ENCODE measurements around the gene CFAP100.

The CFAP100 gene

DNA sequence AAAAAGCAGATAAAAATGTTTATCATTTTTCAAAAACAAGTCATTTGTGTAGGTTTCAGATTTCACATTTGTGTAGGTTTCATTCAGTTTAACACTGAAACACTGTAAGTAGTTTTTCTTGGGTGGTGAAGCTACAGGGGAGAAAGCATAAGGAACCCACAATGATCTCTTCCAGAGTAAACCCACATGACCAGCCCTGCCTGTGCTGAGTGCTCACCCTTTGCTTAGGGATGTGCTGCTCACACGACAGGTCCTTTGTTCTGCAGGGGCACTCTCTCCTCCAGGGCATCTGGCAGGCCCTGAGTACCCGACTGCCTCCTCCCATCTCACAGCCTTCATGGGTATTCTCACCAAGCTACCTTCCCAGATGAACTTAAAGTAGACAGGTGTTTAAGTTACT lies 52.1 kb downstream of the CFAP100 start:
- no peak for DNase-seq

DNA sequence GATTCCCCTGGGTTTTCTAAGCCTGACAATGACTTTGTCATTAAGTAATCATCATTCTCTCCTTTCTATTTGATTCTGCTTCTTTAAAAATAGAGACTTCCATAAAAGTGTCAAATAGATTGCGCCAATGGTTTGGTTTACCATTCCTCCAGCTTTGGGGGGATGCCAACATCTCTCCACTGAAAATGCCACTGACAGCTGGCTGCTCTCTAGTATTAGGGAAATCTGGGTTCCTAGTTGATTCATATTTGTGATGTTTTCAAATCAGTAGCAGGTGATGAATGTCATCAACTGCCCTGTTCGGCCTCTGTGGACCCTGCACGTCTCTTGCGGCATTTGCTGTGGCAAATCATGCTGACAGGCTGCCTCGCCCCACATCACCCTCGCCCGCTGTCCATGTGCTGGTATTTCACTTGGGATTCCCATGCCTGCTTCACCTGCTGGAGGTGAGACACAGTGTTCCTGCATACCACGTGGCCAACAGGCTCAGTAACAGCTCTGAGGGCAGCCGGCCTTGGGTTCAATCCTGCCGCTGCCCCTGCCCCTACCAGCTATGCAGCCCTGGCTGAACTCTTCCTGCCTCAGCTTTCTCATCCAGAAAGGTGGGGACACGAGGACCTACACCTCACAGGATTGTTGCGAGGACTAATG lies 52.9 kb downstream of the CFAP100 start:
- no peak for DNase-seq

DNA sequence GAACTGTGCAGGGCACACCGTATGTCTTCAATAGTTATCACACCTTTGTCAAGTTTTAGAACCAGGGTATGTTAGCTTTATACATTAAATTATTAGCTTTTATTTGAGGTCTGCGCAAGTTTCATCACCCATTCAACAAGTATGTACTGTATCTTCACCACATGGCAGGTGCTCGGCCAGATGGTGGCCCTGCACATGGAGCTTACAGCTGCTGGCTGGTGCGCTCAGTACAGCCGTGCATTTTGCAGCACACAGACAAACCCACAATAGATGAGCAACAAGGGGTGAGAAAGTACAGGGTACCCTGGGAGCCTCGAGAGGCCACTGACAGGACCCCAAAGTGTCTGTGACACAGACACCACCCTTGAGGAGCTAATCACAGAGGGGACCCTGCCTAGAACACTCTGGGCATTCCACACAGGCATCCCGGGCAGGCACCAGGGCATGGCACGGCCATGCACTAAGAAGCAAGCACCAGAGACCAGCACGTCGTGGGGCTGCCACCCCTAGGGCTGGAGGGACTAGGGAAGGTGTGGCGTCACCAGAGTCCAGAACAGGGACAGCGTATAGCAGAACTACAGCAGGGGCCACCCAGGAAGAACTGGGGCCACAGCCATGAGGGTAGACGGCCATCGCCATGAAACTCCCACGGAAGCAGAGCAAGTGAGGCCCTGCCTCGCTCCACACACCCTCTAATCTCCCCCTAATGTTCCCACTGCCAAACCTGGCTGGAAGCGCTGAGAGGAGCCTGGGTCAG lies 53.6 kb downstream of the CFAP100 start:
- DNase-seq: no peak

DNA sequence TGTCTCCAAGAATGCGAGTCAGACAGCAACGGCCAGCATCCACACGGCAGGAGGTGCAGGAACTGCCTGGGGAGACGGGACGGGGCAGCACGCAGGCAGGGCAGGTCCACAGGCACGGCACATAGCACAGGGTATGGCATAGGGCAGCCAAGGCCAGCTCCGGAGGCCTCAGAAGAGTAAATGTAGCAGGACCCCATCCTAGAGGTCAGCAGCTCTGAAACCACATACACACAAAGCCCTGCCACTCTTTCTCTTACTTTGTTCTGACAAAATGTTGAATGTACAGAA lies 54.1 kb downstream of the CFAP100 start:
- DNase-seq: no peak

DNA sequence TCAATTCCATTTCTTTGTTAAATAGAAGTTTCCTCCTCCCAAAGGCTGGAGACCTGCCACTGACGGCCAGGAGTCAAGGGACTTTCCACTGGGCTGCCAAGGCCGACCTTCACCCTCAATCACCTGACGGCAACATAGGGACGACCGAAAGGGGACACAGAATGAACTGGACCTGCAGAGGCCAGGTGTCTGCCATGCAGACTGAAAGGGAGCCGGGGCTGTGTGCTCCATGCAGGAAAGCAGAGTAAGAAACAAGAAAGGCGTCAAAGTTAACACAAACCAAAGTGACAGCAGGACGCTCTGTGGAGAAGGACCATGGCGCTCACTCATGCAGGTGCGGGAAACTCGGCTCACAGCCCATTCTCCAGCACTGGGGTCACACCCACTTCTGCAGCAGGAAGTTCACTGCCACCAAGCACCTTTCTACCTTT lies 54.9 kb downstream of the CFAP100 start:
- no peak for DNase-seq

DNA sequence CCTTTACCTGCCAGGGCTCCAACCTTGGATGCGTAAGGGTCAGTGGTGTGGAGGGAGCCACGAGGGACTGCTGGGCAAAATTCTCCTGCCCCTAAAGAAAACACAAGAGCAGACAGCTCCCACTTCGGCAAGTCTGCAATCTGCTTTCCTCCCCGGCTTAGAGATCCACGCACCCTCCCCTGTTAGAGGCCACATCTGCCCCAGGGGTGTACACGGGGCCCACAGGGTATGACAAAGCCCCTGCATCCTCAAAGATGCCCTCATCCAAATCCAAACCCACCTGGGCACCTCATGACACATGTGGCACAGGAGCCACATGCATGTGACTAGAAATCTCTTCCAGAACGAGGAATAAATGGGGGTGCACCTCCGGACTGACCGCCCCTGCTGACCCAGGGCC lies 55.5 kb downstream of the CFAP100 start:
- no peak for DNase-seq

DNA sequence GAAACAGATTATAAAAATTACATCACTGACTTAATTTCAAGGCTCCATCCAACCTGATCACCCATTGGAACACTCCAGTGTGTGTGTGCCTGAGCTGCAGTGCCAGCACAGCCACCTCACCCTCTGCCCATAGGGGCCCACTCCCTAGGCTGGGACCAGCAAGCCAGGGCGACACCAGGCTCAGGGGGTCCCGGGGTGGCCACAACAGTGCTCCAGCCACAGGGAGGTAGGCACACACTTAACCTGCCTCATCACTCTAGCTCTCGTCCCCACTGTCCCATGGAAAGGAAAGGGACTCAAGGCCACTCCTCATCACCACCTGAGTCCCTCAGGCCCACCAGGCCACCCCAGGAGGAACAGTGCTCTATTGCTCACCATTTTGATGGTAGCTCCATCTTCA lies 56.0 kb downstream of the CFAP100 start:
- no peak for DNase-seq

DNA sequence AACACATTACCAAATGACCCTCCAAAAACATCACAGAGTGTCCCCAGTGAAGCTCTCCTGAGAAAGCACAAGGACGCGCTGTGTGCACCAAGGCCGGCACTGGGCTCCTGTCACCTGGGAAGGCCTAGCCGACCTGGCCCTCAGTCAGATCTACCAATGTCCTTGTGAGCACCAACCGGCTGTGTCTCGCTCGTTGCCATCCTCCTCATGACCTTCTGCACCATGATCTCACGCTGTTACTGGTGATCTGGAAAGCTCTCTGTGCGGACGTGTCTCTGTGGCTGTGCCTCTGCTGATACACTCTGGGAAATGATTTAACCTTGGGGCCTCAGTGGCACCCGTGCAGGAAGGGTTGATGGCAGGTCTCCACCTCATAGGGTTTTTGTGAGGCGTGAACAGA lies 56.8 kb downstream of the CFAP100 start:
- no peak for DNase-seq

DNA sequence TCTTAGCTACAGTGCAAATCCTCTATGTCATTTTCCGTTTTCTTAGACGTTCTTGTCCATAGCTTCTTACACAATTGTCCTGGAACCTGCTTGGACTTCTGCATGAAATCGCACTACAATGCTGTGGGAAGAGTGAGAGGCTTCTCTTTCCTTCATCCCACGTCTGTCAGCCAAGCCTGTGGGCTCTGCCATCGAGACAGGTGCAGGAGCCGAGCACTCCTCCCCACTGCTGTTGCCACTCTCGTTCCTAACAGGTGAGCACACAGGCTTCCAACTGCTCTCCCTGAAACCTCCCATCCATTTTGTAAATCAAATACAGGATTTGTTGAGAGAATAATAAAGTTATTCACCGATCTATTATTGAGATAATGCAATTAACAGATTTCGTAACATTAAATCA lies 57.5 kb downstream of the CFAP100 start:
- DNase-seq: no peak

DNA sequence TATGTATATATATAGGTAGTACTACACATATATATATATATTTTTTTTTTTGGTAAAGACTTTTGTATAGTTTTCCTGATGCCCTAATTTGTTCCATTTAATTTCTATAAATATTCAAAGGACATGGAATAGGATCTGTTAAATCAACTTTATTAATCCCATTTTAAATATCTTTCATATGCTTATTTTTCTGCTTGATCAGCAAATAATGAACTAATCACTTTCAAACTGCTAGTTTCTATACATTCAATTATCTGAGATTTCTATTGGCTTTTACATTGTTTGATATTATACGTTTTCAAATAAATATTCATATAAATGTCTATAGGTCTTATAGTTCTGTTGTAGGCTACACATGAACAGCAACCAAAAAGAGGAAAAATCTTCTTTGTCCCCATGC lies 59.3 kb downstream of the CFAP100 start:
- no peak for DNase-seq

DNA sequence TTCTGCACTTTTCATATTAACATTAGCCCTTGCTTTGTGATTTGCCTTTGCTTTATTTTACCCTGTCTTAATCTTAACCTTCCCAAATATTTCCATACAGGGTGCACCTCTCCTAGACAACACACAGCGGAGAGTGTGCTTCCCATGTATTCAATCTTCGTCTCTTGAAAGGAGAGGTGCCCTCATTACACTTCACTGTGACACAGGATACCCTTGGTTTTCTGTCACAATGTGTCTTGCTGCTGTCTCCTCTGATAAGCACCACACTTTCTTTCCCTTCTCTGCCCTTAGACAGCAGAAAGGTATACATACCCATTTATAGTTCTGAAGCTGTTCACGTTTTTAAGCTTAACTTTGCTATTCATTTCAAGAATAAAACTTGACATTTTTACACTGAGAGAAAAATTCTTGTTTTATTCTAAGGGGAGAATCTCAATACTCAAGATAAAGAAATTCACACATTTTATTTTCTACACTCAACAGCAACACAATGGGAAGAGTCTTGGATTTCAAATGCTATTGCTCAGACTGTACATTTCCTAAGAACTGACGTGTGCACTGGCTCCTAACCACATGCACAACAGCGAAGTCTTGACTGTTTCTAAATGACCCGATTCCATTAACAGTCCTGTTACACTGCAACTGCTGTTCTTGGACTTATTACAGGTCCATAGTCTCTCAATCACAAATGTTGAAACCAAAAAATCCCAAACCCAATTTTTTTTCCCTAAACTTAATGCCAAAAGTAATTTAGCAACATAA lies 59.9 kb downstream of the CFAP100 start:
- DNase-seq: no peak

DNA sequence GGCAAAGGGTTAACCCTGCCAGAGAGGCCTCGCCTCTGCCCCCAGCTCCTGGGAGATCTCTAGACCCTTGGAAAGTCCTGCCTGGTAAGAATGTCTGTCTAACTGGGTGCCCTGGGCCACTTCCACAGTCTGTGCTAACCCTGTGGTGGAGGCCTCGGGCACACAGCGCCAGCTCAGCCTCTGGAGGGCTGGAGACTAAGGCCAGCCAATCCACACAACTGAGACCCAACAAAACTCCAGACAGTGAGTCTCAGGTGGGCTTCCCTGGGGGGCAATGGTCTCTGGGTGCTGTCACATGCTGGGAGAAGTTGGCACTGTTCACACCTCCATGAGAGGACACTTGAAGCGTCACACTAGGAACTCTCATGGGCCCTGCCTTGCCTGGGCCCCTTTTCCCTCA lies 61.5 kb downstream of the CFAP100 start:
- DNase-seq: no peak

DNA sequence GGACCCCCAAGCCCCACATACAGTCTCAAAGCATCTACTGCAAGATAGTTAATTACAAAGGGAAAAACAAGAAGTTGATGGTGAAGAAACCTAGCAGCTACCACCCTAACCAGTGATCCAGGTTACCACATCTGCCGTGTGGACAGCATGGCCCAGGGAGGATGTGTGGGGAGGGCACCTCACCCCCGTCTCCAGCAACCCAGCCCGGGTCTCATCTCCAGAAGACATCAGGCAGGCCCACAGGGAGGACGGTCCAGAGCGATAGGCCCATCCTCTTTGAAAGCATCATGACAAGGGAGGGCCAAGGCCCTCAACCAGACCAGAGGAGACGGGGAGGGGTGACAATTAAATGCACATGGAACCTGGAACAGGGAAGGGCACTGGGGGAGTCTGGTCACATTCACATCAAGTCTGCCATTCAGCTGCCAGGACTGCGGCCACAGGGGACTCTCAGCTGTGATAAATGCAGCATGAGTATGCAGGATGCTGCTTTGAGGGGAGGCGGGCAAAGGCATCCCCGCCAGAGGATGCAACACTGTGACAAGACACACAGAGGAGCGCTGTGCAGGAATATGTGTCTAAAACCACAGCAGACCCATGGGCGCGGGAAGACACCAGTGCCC lies 62.2 kb downstream of the CFAP100 start:
- no peak for DNase-seq

DNA sequence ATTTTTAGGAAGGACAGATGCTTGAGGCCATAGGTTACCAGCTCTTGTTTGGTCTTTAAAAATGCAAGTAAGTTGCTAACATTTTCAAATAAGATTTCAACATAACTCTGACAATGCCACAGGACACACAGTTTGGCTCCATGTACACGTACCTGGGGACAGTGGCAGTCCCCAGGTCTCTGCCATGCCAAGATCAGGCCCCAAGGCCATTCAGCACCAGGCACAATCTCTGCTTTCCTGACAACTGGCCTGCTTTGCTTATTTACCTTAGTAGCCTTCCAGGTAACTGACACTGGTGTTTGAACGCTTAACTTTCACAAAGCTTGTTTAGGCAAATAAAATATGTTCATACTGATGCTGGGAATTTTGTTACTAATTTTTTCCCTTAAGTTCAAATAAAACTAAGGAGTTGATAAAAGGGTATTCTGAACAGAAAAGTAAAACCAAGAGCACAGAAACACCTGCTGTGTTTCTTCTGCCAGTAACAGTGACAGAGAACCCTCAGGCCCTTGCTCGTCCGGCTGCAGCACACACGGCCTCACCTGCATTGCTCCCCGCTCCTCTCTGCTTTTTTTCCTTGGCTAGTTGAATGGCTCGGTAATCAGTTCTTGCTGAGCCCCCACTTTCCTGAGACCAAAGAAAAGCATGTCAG lies 64.5 kb downstream of the CFAP100 start:
- no peak for DNase-seq

DNA sequence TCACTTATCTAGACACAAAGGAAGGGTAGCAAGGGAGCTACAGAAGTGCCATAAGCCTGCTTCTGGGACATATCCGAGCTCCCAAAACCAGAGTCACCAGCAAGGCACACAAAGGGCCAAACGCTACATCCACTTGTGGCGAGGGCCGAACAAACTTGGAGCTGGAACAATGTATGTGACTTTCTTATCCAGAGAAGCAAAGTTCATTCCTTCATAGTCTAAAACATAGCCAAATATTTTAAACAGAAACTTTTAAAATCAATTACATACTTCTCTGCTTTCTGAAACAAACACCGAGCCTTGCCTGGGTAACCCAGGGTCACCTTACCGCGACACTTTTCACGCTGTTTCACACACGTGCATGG lies 65.0 kb downstream of the CFAP100 start:
- DNase-seq: no peak

DNA sequence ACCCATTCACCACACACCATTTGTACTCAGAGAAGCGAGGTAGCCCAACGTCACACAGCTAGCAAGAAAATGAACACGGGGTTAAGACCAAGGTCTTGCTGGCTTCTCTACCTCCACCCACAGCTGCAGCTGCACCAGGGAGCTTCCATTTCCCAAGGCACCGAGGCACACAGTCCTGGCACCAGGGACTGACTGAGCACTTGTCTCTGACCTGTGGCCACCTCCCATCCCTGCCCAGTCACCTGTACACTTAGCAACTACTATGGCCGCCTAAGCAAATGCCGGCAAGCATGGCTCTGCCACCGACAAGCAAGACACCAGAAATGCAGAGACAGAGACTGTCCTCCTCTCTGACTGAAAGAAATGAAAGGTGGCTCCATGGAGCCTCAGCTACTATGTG lies 65.7 kb downstream of the CFAP100 start:
- DNase-seq: no peak

DNA sequence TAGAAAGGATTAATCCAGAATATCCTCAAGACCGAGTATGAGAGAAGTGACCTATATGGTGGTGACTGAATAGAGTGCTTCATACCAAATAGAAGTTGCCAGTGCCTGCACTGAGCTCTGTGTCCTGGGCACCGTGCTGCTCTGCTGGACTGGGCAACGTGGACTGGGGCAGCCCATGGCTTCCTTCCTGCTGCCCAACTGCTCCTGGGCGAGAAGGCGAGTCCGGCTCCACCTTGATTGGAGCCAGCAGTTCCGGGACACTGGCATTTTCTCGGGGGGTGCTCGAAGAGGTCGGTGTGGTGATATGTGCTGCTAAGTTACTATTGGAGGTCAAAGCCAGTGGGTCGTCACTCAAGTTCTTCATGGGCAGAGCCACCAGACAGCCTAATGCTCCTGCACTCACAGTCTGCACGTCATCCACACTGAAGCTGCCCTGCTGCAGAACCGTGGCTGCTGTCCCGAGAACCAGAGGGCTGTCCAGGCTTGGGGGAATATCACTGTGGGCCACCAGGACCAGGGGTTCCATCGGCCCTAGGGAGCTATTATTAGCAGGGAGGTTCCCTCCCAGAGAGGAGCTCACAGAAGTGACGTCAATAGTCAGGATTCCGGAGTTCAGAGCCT lies 66.9 kb downstream of the CFAP100 start:
- no peak for DNase-seq

DNA sequence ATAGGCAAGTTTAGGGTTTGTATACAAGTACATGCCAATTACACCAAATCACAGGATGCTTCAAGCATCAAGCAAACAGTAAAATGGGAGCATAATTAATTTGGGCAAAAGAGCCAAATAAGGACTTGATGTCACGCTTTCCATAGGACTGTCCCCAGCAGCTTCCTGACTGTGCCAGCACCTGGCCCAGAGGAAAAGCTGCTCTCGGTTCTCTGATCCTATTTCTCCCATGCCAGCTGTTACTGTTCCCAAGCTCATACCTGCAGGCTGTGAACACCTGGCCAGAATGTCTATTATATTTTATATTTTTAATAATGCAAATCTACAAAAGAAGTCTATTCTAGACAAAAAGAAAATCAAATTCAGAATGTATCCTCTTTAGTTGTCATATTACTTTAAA lies 68.8 kb downstream of the CFAP100 start:
- no peak for DNase-seq

DNA sequence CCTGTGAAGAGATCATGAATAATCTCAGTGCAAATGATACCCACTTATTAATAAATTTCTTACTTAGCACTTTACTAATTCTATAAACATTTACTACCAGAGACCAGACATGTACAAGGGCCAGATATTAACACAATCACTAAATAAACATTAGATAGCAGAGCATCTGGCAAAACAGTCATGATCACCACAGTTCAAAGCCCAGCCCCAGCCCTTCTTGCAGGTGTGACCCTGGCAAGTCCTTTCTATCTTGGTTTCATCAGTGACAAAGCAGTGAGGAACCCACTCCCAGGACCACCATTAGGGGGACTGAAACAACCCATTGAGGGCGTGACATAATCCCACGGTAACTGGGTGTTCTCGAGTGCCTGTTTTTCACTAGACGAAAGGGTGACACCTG lies 69.4 kb downstream of the CFAP100 start:
- no peak for DNase-seq

DNA sequence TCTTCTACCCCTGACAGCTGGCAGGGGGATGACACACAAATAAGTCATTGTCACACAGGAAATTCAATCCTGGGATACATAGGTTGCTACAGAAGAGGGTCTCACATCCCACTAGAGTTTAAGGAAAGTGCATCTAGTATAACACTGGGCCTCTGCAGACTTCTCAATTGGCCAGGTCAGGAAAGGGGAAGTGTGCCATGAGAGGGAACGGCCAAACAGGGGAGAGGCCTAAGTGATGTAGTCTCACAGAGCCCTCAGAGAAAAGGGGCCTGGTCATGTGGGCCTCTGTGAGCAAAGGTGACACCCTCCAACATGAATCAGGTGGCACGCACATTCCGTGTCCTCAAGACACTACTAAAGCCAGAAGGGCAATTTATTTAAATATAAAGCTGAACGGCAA lies 69.8 kb downstream of the CFAP100 start:
- no peak for DNase-seq

DNA sequence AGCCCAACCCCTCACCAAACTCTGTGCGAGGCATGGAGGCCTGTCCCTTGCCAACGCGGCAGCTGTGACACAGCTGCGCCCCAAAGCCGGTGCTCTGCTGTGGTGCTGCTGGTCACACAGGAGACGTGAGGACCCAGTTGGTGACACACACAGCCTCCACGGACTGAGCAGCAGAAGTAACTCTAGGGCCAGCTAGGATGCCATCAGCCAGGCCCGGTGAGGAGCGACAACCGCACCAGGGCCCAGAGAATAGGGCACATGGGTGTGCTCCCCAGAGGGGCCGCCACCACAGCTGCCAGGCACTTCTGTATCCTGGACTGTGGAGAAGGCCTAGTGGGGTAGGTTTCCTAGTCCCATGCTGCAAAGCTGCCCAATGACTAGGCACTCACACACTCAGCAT lies 70.3 kb downstream of the CFAP100 start:
- DNase-seq: no peak

DNA sequence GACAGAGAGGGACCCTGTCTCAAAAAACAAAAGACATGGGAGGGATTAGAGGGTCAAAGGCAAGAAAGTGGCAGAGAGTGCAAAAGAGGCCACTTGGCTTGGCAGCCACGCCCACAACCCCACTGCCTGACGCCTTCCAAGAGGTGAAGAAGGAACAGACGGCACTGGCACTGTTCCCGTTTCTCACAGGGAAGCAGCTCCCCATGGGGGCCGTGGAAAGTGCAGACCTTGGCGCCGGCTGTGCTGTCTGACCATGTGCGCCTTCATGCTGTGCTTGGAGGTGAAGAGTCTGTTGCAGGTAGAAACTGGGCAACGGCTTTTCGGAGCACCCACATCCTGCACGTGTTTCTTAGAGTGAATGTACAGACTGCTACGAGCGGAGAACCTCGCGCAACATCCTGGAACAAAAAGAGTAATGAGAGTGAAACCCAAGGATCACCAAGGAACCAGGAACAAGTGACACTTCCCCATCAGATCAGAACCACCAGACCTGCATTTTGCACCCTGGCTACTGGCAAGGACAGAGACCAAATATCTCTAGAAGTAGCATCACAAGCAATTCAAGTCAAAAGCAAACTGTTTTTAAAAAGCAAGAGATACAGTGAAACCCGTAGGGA lies 71.3 kb downstream of the CFAP100 start:
- no peak for DNase-seq

Data from activated CD4-positive, alpha-beta T cell treated with anti-CD3 and anti-CD28 coated beads, Interleukin-2, Interleukin-6, amounts not matched to agents 100 ng/mL and 50 ng/mL, durations not matched to agents 16 hours and 8 hours (primary cell).